Measurements from ENCODE around the gene ABCB11. TPM values are rescaled to one million over a fixed set of nuclear protein-coding genes. Genes with fewer than 3 reads are reported as not detected.

The ABCB11 gene
- total and polyA plus RNA-seq, 2 of the 4 experiments (the other 2 are of a cell fraction) = not detected

- Histone ChIP-seq H2BK5ac (ENCODE audit: low read depth, low read length, poor library complexity, severe bottlenecking) (no peak overlapping the region), H3K27me3 (ENCODE audit: control insufficient read depth, insufficient read depth, low read length) (no peaks in the 10 kb centered on the region), H3K9me3 (ENCODE audit: control insufficient read depth, insufficient read depth, low read length) (no peaks in the 10 kb centered on the region), H3K9me1 (ENCODE audit: insufficient read depth, low read length) (no peaks in the 10 kb centered on the region), H3K4me3 (ENCODE audit: insufficient read depth, low read depth, low read length) (no peak overlapping the region), H3K14ac (replicated peaks; ENCODE audit: low read depth, low read length) (no peak overlapping the region), H3K79me1 (ENCODE audit: low read depth in 1 of 2, low read length in 2 of 2) (no peaks in the 10 kb centered on the region), H4K91ac (ENCODE audit: insufficient read depth, low read depth, low read length) (no peak overlapping the region), H2BK20ac (ENCODE audit: low read depth, low read length) (no peak overlapping the region), H3K4me2 (ENCODE audit: low read depth, low read length) (no peak overlapping the region), H3K56ac (ENCODE audit: extremely low read depth, insufficient read depth, low read length) (no peak overlapping the region), H3K36me3 (ENCODE audit: control insufficient read depth, insufficient read depth, low read length) (no peaks in the 10 kb centered on the region), H3K23ac (ENCODE audit: low read depth, low read length) (no peak overlapping the region), H3K9ac (ENCODE audit: low read depth, low read length) (no peak overlapping the region), H2AFZ (replicated peaks; ENCODE audit: low read length, poor library complexity) (no peak overlapping the region), H3K4ac (ENCODE audit: low read depth, low read length) (no peak overlapping the region), H3K18ac (ENCODE audit: low read depth, low read length) (no peak overlapping the region), H4K20me1 (ENCODE audit: insufficient read depth, low read length) (no peaks in the 10 kb centered on the region), H2AK5ac (ENCODE audit: low read depth, low read length) (no peak overlapping the region), H3K27ac (ENCODE audit: insufficient read depth, low read length) (no peak overlapping the region), H2BK15ac (ENCODE audit: low read depth, low read length) (no peak overlapping the region), H2AK9ac (replicated peaks; ENCODE audit: low read depth, low read length, poor library complexity) (no peak overlapping the region), H4K5ac (ENCODE audit: low read depth, low read length) (no peak overlapping the region), H3K4me1 (ENCODE audit: control insufficient read depth, insufficient read depth, low read length) (no peaks in the 10 kb centered on the region), H4K8ac (ENCODE audit: low read depth in 2 of 2, low read length in 2 of 2) (no peak overlapping the region), H2BK120ac (ENCODE audit: low read depth, low read length) (no peak overlapping the region)
- DNase-seq (no peak), ATAC-seq (ENCODE audit: low read depth) (no peak)
- BruUV-seq (replicated peaks) = no TSS peak
- no peak for TF ChIP-seq CEBPB (IDR thresholded peaks at IDR 0.05; ENCODE audit: low read depth, low read length)
- no peak for TF ChIP-seq RCOR1 (IDR thresholded peaks at IDR 0.05; ENCODE audit: insufficient replicate concordance, low read length)
- TF ChIP-seq RFX5 (IDR thresholded peaks at IDR 0.05; ENCODE audit: low read depth, low read length) = no peak
- no peak for TF ChIP-seq ELK1 (IDR thresholded peaks at IDR 0.05; ENCODE audit: borderline replicate concordance, low read depth, low read length)
- TF ChIP-seq USF2 (IDR thresholded peaks at IDR 0.05; ENCODE audit: low read depth, low read length) = no peak
- TF ChIP-seq MAFK (IDR thresholded peaks at IDR 0.05; ENCODE audit: low read depth, low read length) = no peak
- TF ChIP-seq MXI1 (IDR thresholded peaks at IDR 0.05; ENCODE audit: borderline replicate concordance, low read depth, low read length) = no peak
- ChIA-PET CTCF (interaction anchor here (1.2 kb wide), 1 partner anchor 19 kb away, joined by 5 read pairs; no protein-coding TSS in a partner anchor), POLR2A (ENCODE audit: unreplicated experiment) (no interaction called here)
- WGBS, 2 experiments (ENCODE audit: extremely low coverage in 2 of 2, insufficient read length in 1 of 2) = no CpG with 5 or more reads among the region's 2 CpGs
- in situ Hi-C loops (cut with MboI; ENCODE audit: low sequenced_read_pairs) = no loop called here
- dilution Hi-C loops (cut with HindIII; ENCODE audit: low sequenced_read_pairs, unreplicated experiment) = no loop called here
- intact Hi-C loops (cut with micrococcal nuclease) = no loop called here
These were observed 62.8 kb downstream of the ABCB11 start for GRCh38 chr2:168968342-168968741.

All from IMR-90 (cell line).